Panc1 (cell line): ENCODE measurements around the gene WDR7. TPM values are rescaled to one million over a fixed set of nuclear protein-coding genes. Genes with fewer than 3 reads are reported as not detected.

ENCODE experiments used
- ATAC-seq: fragments of 200-7000 bp; cut with Tn5 transposase; 2 replicates; pipeline ENCODE4 v1.9.1; 2020; ENCODE audit warnings: mild to moderate bottlenecking, moderate library complexity
- BruUV-seq: library from RNA; stranded (reverse); fragments of 400-500 nt; replicated peaks from 2 replicates; lab custom pipeline; 2021; lab: Mats Ljungman, UMichigan
- CTCF ChIA-PET: fragments of 300-600 bp; sonication (Branson Sonifier 250); formaldehyde crosslinking; loops from one replicate; lab custom pipeline; 2022; ENCODE audit warnings: antibody characterized with exemption; lab: Charles Lee
- POLR2A ChIA-PET: fragments of 300-600 bp; sonication (Branson Sonifier 250); formaldehyde crosslinking; loops from one replicate; lab custom pipeline; 2022; ENCODE audit warnings: antibody characterized with exemption; lab: Charles Lee
- DNase-seq: peaks from one replicate; pipeline ENCODE4 v3.0.0-alpha.2; 2010; ENCODE audit warnings: low read depth, low spot score
- H3K27ac ChIP-seq: 2 replicates; pipeline ENCODE4 v1.5.1; 2011; ENCODE audit warnings: mild to moderate bottlenecking, low read length, inconsistent platforms
- H3K27me3 ChIP-seq: fragments of 200-500 bp; sonication (Bioruptor generic); 2 replicates; pipeline ENCODE4 v1.6.0; 2014; ENCODE audit warnings: low read length, inconsistent platforms; ENCODE audit not compliant: control insufficient read depth, insufficient read depth
- H3K36me3 ChIP-seq: fragments of 200-500 bp; sonication (Bioruptor generic); 2 replicates; pipeline ENCODE4 v1.5.1; 2014; ENCODE audit warnings: inconsistent platforms, mild to moderate bottlenecking, low read length, moderate library complexity; ENCODE audit not compliant: control insufficient read depth, insufficient read depth
- H3K4me1 ChIP-seq: 2 replicates; pipeline ENCODE4 v1.5.1; 2011; ENCODE audit warnings: inconsistent platforms, mild to moderate bottlenecking, low read length, moderate library complexity; ENCODE audit not compliant: control insufficient read depth, insufficient read depth
- H3K4me3 ChIP-seq, 2 experiments: 2 replicates each; pipeline ENCODE4 v1.5.1; 2011 to 2012; ENCODE audit warnings: low read depth in 2 of 2, low read length in 2 of 2, mild to moderate bottlenecking in 2 of 2, inconsistent platforms in 1 of 2, moderate library complexity in 1 of 2
- H3K9me3 ChIP-seq: fragments of 200-500 bp; sonication (Bioruptor generic); 2 replicates; pipeline ENCODE4 v1.5.1; 2014; ENCODE audit warnings: low read depth, mild to moderate bottlenecking, inconsistent platforms, low read length, moderate library complexity; ENCODE audit not compliant: control insufficient read depth, insufficient read depth
- POLR2AphosphoS5 ChIP-seq: IDR thresholded peaks from 2 replicates; pipeline ENCODE4 v1.6.1; 2012; ENCODE audit warnings: mild to moderate bottlenecking, low read depth, low read length, moderate library complexity
- SIN3A ChIP-seq: IDR thresholded peaks from 2 replicates; pipeline ENCODE4 v1.6.1; 2012; ENCODE audit warnings: low read depth, mild to moderate bottlenecking, low read length, moderate library complexity, borderline replicate concordance; ENCODE audit not compliant: insufficient read depth
- TCF7L2 ChIP-seq: IDR thresholded peaks from 2 replicates; pipeline ENCODE4 v1.6.1; 2011; ENCODE audit warnings: mild to moderate bottlenecking, low read depth, low read length, inconsistent platforms
- in situ Hi-C: cut with HindIII; loops from 2 replicates; pipeline ENCODE4 v1.10.0; 2016; ENCODE audit warnings: low sequenced_read_pairs, low pct_unique_long_range_greater_than_20kb
- intact Hi-C: fragments of 100-400 bp; cut with micrococcal nuclease; formaldehyde crosslinking; loops from one replicate; pipeline ENCODE4 v1.10.0; 2022; ENCODE audit not compliant: unreplicated experiment
- total RNA-seq: library from RNA; stranded (reverse); gene quantifications from one replicate; pipeline ENCODE4 v1.2.1, GENCODE V29; 2021; ENCODE audit not compliant: unreplicated experiment
- TF ChIP-seq, protein P1 (sequence below): fragments of 450-650 bp; IDR thresholded peaks from 2 replicates; pipeline ENCODE4 v1.5.1; 2017; ENCODE audit warnings: mild to moderate bottlenecking
- TF ChIP-seq, protein P2 (sequence below), 2 experiments: IDR thresholded peaks; 2 replicates each; pipeline ENCODE4 v1.6.1; 2011 to 2012; ENCODE audit warnings: low read depth in 2 of 2, control low read depth in 1 of 2, low read length in 1 of 2, mild to moderate bottlenecking in 1 of 2, moderate library complexity in 1 of 2; ENCODE audit not compliant: insufficient read depth in 1 of 2

Gene WDR7
- total RNA-seq, 1 experiment from 2014 or later = 12.3 TPM

DNA sequence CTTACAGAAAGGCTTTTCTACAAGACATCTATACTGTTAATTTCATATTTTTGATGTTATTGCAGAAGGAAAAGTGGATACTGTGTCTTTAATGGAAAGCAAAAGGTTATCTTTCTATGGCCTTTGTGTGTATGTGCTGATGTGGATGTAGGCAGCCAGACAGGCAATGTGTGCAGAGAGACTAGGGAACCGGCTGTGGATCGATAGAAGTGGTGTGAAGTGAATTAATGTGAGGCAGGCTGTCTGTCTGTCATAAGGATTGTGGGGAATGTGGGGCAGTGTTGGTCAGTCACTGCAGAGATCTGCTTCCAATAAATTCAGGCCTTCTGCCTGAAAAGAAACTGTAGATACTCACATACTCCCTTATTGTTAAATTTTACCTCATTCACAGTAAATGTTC is 156.7 kb downstream of the WDR7 start:
- ATAC-seq (no peak), DNase-seq (no peak)
- Histone ChIP-seq H3K9me3 (no peaks in the 10 kb centered on the region), H3K4me1 (no peaks in the 10 kb centered on the region), H3K36me3 (no peaks in the 10 kb centered on the region), H3K27me3 (no peaks in the 10 kb centered on the region), H3K4me3 (no peak overlapping the region), H3K27ac (no peak overlapping the region)
- no TSS peak for BruUV-seq
- in situ Hi-C loops (no loop called here), intact Hi-C loops (no loop called here)
- ChIA-PET POLR2A (no interaction called here), CTCF (no interaction called here)
- no peak for TF ChIP-seq TCF7L2
- no peak for TF ChIP-seq SIN3A
- no peak for TF ChIP-seq POLR2AphosphoS5
- TF ChIP-seq, protein P1, sequence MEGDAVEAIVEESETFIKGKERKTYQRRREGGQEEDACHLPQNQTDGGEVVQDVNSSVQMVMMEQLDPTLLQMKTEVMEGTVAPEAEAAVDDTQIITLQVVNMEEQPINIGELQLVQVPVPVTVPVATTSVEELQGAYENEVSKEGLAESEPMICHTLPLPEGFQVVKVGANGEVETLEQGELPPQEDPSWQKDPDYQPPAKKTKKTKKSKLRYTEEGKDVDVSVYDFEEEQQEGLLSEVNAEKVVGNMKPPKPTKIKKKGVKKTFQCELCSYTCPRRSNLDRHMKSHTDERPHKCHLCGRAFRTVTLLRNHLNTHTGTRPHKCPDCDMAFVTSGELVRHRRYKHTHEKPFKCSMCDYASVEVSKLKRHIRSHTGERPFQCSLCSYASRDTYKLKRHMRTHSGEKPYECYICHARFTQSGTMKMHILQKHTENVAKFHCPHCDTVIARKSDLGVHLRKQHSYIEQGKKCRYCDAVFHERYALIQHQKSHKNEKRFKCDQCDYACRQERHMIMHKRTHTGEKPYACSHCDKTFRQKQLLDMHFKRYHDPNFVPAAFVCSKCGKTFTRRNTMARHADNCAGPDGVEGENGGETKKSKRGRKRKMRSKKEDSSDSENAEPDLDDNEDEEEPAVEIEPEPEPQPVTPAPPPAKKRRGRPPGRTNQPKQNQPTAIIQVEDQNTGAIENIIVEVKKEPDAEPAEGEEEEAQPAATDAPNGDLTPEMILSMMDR = no peak
- TF ChIP-seq, protein P2, sequence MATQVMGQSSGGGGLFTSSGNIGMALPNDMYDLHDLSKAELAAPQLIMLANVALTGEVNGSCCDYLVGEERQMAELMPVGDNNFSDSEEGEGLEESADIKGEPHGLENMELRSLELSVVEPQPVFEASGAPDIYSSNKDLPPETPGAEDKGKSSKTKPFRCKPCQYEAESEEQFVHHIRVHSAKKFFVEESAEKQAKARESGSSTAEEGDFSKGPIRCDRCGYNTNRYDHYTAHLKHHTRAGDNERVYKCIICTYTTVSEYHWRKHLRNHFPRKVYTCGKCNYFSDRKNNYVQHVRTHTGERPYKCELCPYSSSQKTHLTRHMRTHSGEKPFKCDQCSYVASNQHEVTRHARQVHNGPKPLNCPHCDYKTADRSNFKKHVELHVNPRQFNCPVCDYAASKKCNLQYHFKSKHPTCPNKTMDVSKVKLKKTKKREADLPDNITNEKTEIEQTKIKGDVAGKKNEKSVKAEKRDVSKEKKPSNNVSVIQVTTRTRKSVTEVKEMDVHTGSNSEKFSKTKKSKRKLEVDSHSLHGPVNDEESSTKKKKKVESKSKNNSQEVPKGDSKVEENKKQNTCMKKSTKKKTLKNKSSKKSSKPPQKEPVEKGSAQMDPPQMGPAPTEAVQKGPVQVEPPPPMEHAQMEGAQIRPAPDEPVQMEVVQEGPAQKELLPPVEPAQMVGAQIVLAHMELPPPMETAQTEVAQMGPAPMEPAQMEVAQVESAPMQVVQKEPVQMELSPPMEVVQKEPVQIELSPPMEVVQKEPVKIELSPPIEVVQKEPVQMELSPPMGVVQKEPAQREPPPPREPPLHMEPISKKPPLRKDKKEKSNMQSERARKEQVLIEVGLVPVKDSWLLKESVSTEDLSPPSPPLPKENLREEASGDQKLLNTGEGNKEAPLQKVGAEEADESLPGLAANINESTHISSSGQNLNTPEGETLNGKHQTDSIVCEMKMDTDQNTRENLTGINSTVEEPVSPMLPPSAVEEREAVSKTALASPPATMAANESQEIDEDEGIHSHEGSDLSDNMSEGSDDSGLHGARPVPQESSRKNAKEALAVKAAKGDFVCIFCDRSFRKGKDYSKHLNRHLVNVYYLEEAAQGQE (IDR thresholded peaks at IDR 0.05; ENCODE audit: insufficient read depth in 1 of 2, low read depth in 2 of 2, low read length in 1 of 2) = no peak

DNA sequence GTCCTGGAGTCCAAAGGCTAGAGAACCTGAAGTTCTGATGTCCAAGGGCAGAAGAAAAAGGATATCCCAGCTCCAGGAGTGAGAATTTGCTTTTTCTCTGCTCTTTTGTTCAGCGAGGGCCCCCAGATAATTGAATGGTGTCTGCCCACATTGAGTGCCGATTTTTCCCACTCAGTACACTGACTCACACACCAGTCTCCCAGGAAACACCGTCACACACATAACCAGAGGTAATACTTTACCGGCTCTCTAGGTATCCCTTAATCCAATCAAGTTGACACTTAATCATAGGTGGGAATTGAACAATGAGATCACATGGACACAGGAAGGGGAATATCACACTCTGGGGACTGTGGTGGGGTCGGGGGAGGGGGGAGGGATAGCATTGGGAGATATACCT is 161.5 kb downstream of the WDR7 start:
- no peak overlapping the region for H3K27ac ChIP-seq
- CTCF ChIA-PET = no interaction called here
- no peak for DNase-seq
- no peaks in the 10 kb centered on the region for H3K36me3 ChIP-seq
- no peaks in the 10 kb centered on the region for H3K27me3 ChIP-seq
- no peak for ATAC-seq
- no TSS peak for BruUV-seq
- no peak overlapping the region for H3K4me3 ChIP-seq
- intact Hi-C loops = no loop called here
- H3K9me3 ChIP-seq = no peaks in the 10 kb centered on the region
- in situ Hi-C loops = no loop called here
- H3K4me1 ChIP-seq = no peaks in the 10 kb centered on the region
- TF ChIP-seq TCF7L2 = no peak
- TF ChIP-seq SIN3A = no peak
- no peak for TF ChIP-seq POLR2AphosphoS5
- TF ChIP-seq, protein P1 = no peak
- TF ChIP-seq, protein P2 (IDR thresholded peaks at IDR 0.05; ENCODE audit: insufficient read depth in 1 of 2, low read depth in 2 of 2, low read length in 1 of 2) = no peak
- POLR2A ChIA-PET = no interaction called here
